GM21737 (cell line): Measurements from ENCODE around the gene SETMAR.

Source experiments
- ATAC-seq: cut with Tn5 transposase; IDR thresholded peaks from one replicate; pipeline ENCODE4 v1.9.1; 2021; ENCODE audit warnings: mild to moderate bottlenecking, moderate library complexity; ENCODE audit not compliant: unreplicated experiment

SETMAR gene

GRCh38 chr3:4351164-4351855 is 48.1 kb downstream of the SETMAR start:
- peak; percentile 40 for ATAC-seq

GRCh38 chr3:4351872-4352271 is 48.7 kb downstream of the SETMAR start:
- no peak for ATAC-seq

DNA sequence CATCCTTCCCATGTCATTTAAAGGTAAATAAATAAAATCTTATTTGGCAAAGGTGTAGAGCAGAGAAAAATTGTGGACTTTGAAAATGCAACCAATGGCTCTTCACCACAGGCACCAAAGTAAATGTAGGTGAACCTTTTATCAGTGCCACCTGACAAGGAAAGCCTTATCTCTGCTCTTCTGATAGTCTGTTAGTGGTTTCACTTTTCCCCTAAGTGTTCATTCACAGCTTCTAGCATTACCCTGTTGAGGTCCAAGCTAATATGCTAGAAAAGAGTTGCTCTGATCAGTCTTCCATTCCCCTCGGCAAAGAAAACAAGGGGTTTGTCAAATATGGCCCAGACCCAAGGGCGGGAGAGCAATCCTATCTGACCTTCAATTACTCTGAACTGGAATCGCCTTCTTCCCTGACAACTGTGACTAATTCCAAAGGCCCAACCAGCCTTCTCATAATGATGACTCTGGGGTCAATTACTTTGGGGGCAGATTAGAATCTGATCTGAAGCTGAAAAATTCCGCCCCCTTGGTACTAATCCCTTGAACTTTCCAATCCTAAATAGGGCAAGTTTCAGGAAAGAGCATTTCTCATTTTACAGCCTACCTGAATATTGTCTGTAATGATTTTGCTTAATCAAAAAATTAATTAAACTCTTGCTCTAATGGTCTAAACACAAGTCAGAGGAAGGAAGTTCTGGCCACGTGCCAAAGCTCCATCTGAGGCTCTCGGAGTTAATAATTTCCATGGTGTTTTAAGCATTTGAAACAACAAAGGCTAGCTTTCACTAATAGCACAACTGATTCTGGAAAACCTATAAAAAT is 52.4 kb downstream of the SETMAR start:
- ATAC-seq: no peak

GRCh38 chr3:4356220-4356540 is 53.0 kb downstream of the SETMAR start:
- ATAC-seq: no peak

DNA sequence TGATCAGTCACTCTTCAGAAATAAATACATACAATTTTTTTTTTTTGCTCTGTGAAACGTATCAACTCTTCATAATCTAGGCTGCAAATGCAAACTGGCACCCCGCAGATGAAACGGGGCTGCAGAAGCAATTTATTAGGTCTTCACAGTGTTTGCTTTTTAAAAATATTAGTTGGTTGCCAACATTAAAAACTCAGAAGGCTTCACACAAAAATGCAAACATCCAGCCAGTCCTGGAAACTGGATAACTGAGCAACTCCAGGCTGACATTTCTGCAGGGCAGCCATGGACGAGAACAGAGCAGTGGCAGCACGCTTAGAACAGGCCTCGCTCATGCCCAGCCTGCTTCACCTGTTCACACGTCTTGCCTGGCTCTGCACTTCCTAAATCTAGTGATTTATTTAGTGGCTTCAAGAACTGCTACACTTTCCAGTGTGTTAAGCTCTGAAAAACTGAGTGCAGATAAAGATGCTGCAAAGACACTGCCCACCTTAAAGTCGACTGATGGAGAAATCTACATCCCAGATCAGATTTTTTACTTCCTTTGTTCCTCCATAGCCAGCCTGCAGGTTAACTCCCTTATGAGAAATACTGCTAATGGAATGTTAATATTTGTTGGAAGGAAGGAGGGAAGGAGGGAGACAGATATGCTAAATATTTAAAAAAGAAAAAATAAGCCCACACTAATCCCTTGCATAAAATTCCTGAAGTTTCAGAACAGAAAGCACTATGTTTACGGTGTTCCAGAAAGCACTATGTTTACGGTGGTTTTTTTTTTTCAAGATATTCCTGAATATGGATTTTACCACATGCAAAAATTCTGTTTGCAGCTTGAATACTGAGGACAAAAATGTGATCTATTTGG is 53.6 kb downstream of the SETMAR start:
- no peak for ATAC-seq

- ATAC-seq: no peak
Observed at GRCh38 chr3:4358273-4358672, 55.1 kb downstream of the SETMAR start.

DNA sequence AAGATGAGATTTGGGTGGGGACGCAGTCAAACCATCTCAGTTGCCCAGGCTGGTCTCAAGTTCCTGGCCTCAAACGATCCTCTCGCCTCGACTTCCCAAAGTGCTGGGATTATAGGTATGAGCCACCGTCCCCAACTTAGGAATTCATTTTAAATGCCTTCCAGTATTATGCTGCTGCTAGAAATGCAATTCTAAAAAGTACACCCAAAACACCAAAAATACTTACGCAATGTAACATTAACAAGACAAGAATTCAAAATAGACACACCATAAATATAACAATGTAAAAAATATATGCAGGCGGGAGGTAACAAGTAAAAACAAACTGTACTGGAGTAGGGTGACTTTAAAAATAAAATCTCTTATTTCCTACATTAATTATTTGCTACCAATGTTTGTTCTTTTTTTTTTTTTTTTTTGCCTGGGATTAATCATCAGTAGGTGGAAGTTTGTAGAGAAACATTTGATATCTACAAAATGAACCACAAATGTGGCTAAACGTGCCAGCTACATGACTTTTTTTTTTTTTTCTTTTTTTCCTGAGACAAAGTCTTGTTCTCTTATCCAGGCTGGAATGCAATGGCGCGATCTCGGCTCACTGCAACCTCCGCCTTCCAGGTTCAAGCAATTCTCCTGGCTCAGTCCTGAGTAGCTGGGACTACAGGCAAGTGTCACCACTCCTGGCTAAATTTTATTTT is 56.8 kb downstream of the SETMAR start:
- no peak for ATAC-seq

DNA sequence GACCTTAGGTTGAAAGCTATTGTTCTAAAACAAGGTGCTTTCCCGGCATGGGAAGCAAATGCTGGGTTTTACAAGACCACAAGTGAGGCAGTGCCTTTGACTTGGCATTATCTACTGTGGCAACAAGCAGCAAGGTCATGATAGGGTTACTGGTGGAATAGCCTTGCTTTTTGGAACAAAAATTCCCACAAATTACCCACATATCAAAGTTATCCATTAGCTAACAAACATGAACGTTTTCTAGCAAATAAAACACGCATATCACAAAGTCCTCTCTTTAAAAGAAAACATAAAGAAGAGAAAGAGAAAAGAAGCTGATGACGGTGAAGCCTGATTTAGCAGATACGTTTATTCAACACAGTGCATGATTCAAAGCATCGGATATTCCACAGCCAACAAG is 57.6 kb downstream of the SETMAR start:
- no peak for ATAC-seq

GRCh38 chr3:4362523-4362922 is 59.4 kb downstream of the SETMAR start:
- no peak for ATAC-seq
